ENCODE data around the gene STARD10. TPM values are rescaled to one million over a fixed set of nuclear protein-coding genes. Genes with fewer than 3 reads are reported as not detected.

STARD10 gene
- total RNA-seq, 2 experiments from 2014 or later, result 8.1 to 8.6 TPM

DNA sequence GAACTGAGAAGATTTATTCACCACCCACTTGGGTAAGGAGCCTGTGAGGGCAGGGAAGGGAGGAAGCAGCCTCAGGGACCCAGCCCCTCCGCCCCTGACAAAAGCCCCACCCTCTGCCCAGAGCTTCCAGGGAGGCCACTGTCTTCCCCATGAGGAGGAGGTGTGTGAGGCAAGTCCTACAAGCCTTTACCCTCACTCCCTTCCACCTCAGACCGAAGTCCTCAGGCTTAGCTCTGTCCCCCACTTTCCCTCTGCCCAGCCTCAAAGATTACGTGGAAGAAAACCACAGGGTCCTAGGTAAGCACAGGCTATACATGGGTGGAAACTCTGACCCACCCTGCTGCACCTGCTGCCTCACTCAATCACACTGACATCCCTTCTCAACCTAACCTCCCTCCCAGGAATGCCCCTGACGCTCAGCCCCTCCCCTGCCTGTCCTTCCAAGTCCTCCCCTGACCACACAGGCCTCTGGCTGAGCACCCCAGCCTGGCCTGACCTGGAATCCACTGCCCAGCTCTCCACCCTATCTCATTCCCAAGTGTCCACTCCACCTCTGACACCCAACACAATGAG is 38.0 kb downstream of the STARD10 start:
- ChIA-PET POLR2A (interaction anchor here (0.6 kb wide), 1 partner anchor 38 kb away, joined by 3 read pairs; no protein-coding TSS in a partner anchor), CTCF (interaction anchor here (1.1 kb wide), 1 partner anchor 37 kb away, joined by 6 read pairs; no protein-coding TSS in a partner anchor)
- no peak overlapping the region for H3K4me3 Mint-ChIP-seq
- H3K27ac Mint-ChIP-seq, result no peak overlapping the region
- ATAC-seq (no peak), DNase-seq (no peak)
- H3K9me3 Mint-ChIP-seq, result no peaks in the 10 kb centered on the region
- H3K4me1 Mint-ChIP-seq (ENCODE audit: low read depth), result peaks cover 11% of the 10 kb centered on the region
- intact Hi-C loops (cut with micrococcal nuclease), result no loop called here
- TF ChIP-seq, protein P1, sequence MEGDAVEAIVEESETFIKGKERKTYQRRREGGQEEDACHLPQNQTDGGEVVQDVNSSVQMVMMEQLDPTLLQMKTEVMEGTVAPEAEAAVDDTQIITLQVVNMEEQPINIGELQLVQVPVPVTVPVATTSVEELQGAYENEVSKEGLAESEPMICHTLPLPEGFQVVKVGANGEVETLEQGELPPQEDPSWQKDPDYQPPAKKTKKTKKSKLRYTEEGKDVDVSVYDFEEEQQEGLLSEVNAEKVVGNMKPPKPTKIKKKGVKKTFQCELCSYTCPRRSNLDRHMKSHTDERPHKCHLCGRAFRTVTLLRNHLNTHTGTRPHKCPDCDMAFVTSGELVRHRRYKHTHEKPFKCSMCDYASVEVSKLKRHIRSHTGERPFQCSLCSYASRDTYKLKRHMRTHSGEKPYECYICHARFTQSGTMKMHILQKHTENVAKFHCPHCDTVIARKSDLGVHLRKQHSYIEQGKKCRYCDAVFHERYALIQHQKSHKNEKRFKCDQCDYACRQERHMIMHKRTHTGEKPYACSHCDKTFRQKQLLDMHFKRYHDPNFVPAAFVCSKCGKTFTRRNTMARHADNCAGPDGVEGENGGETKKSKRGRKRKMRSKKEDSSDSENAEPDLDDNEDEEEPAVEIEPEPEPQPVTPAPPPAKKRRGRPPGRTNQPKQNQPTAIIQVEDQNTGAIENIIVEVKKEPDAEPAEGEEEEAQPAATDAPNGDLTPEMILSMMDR (IDR thresholded peaks at IDR 0.05), result no peak
- H3K27me3 Mint-ChIP-seq, result no peaks in the 10 kb centered on the region
- H3K36me3 Mint-ChIP-seq (ENCODE audit: low read depth), result no peaks in the 10 kb centered on the region

DNA sequence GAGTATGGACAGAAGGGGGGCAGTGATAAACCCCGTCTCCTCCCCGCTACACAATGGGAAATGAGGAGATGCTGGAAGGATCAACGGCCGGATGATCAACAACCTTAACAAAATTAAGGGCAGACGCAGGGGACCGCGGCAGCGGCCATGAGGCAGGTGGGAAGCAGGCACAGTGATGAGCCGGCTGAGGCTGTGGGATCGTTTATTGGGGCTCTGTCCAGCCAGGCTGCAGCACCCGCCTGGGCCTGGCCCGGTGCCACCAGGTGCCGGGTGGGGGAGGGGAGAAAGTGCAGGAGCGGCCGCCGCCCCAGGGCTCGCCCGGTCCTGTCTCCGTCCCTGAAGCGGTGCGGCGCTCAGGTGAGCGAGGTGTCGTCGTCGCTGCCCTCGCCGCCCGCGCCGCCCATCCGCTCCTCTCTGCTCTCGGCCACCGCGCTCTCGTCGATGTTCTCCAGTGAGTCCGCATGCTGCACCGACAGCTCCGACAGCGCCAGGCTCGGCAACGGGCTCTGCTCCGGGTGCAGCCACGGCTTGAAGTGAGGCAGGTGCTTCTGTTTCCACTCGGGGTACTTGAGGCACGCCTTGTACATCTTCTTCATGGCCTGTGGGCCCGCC is 39.2 kb downstream of the STARD10 start:
- ATAC-seq, result no peak
- Mint-ChIP-seq H3K4me1 (ENCODE audit: low read depth) (peaks cover 18% of the 10 kb centered on the region), H3K27ac (no peak overlapping the region), H3K9me3 (no peaks in the 10 kb centered on the region), H3K36me3 (ENCODE audit: low read depth) (no peaks in the 10 kb centered on the region), H3K27me3 (no peaks in the 10 kb centered on the region), H3K4me3 (no peak overlapping the region)
- ChIA-PET POLR2A (no interaction called here), CTCF (no interaction called here)
- no peak for DNase-seq
- TF ChIP-seq, protein P1 (IDR thresholded peaks at IDR 0.05), result no peak
- intact Hi-C loops (cut with micrococcal nuclease), result no loop called here

DNA sequence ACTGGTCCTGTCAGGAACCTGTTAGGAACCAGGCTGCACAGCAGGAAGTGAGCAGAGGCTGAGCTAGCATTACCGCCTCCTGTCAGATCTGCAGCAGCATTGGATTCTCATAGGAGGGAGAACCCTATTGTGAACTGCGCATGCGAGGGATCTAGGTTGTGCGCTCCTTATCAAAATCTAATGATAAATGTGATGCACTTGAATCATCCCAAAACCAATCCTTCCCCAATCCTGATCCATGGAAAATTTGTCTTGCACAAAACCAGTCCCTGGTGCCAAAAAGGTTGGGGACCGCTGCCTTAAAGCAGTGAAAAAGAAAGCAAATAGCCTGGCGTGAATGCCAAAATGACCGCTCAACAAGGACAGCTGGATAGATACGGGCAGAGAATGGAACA is 39.7 kb downstream of the STARD10 start:
- Mint-ChIP-seq H3K4me3 (no peak overlapping the region), H3K4me1 (ENCODE audit: low read depth) (peaks cover 22% of the 10 kb centered on the region), H3K27ac (no peak overlapping the region), H3K36me3 (ENCODE audit: low read depth) (no peaks in the 10 kb centered on the region), H3K27me3 (no peaks in the 10 kb centered on the region), H3K9me3 (no peaks in the 10 kb centered on the region)
- no peak for ATAC-seq
- CTCF ChIA-PET, result no interaction called here
- no peak for DNase-seq
- intact Hi-C loops (cut with micrococcal nuclease), result no loop called here
- TF ChIP-seq, protein P1 (IDR thresholded peaks at IDR 0.05), result no peak
- POLR2A ChIA-PET, result no interaction called here

DNA sequence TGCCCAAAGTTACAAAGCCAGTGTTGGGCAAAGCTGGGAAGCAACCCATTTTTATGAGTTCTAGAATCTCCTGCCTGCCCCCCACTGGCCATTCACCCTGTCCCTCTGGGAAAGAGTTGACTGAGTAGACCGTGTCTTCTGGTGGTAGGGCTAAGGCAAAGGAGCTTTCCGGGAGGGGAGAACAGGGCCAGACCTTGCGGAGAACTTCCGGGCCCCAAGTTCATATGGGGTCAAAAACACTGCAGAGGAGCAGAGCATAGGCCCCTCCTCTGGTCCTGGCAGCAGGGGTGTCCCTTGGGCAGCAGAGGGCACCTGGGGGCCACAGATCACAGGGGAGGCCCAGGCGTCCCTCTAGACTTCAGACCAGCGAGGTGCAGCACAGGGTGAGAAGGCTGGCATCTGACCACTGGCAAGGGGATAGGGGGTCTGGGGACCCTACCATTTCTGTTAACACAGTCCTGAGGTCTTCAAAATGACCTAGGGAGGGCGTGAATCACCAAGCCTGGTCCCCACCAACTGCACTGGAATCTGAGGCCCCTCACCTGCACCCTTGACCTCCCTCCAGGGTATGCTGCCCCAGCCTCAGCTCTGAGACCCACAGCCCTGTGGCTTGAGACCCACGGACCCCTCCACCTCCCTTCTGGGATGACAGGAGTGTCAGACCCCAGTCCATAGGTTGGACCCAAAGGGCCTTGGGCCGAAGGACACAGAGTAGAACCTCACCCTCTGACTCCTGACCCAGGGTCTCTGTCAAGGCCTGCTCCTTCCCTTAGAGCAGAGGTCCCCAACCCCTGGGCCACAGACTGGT is 40.3 kb downstream of the STARD10 start:
- CTCF ChIA-PET, result interaction anchor here (1.3 to 1.5 kb wide), 2 partner anchors 18 to 40 kb away, joined by 3 to 7 read pairs; partner anchors contain the start of gene STARD10
- Mint-ChIP-seq H3K9me3 (no peaks in the 10 kb centered on the region), H3K27me3 (no peaks in the 10 kb centered on the region), H3K27ac (no peak overlapping the region), H3K4me3 (peak overlapping the region; percentile 78), H3K4me1 (ENCODE audit: low read depth) (peaks cover 26% of the 10 kb centered on the region), H3K36me3 (ENCODE audit: low read depth) (no peaks in the 10 kb centered on the region)
- TF ChIP-seq, protein P1 (IDR thresholded peaks at IDR 0.05), result no peak
- DNase-seq (no peak), ATAC-seq (no peak)
- intact Hi-C loops (cut with micrococcal nuclease), result no loop called here
- POLR2A ChIA-PET, result no interaction called here
